Measurements from ENCODE around the gene SFTPB.

GRCh38 chr2:85675866-85676548 is 8.0 kb upstream of the SFTPB start:
- TF ChIP-seq EZH2 (IDR thresholded peaks at IDR 0.05; ENCODE audit: borderline replicate concordance, insufficient read depth, low read length, poor library complexity, severe bottlenecking) (no peak), EP300 (conservative IDR thresholded peaks at IDR 0.05; ENCODE audit: poor library complexity, severe bottlenecking) (no peak), POLR2AphosphoS5 (IDR thresholded peaks at IDR 0.05) (no peak), RAD21 (conservative IDR thresholded peaks at IDR 0.05) (no peak), MXI1 (conservative IDR thresholded peaks at IDR 0.05; ENCODE audit: poor library complexity, severe bottlenecking) (no peak), SMC3 (conservative IDR thresholded peaks at IDR 0.05; ENCODE audit: poor library complexity) (no peak), TAF1 (IDR thresholded peaks at IDR 0.05; ENCODE audit: low read depth) (no peak)
- TF ChIP-seq, protein P1, sequence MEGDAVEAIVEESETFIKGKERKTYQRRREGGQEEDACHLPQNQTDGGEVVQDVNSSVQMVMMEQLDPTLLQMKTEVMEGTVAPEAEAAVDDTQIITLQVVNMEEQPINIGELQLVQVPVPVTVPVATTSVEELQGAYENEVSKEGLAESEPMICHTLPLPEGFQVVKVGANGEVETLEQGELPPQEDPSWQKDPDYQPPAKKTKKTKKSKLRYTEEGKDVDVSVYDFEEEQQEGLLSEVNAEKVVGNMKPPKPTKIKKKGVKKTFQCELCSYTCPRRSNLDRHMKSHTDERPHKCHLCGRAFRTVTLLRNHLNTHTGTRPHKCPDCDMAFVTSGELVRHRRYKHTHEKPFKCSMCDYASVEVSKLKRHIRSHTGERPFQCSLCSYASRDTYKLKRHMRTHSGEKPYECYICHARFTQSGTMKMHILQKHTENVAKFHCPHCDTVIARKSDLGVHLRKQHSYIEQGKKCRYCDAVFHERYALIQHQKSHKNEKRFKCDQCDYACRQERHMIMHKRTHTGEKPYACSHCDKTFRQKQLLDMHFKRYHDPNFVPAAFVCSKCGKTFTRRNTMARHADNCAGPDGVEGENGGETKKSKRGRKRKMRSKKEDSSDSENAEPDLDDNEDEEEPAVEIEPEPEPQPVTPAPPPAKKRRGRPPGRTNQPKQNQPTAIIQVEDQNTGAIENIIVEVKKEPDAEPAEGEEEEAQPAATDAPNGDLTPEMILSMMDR (IDR thresholded peaks at IDR 0.05; ENCODE audit: poor library complexity, severe bottlenecking): no peak
